Ovary (tissue), 9 donors: ENCODE measurements around the gene OLIG2. TPM values are rescaled to one million over a fixed set of nuclear protein-coding genes. Genes with fewer than 3 reads are reported as not detected.

ENCODE experiments used
- DNase-seq, 5 donors: peaks; one replicate each; pipeline ENCODE4 v3.0.0-alpha.2; 2019 to 2020
- H3K27ac ChIP-seq, 2 donors: fragments of 200-600 bp; one replicate each; pipeline versions ENCODE4 v1.5.1 to v1.8.0; 2019 to 2022
- H3K27me3 ChIP-seq: fragments of 200-600 bp; one replicate; pipeline ENCODE4 v1.8.0; 2022
- H3K36me3 ChIP-seq: fragments of 200-600 bp; sonication (generic); one replicate; pipeline ENCODE4 v1.5.1; 2019
- H3K4me1 ChIP-seq: one replicate; pipeline ENCODE4 v1.8.1; 2013; ENCODE audit warnings: mild to moderate bottlenecking, moderate library complexity; ENCODE audit not compliant: insufficient read depth
- H3K4me3 ChIP-seq: fragments of 200-600 bp; sonication (generic); one replicate; pipeline ENCODE4 v1.5.1; 2017
- H3K9me3 ChIP-seq, 2 donors: fragments of 200-600 bp in 1 of 2; sonication (generic) in 1 of 2; one replicate each; pipeline versions ENCODE4 v1.5.1 to v1.8.1; 2013 to 2019; ENCODE audit warnings: mild to moderate bottlenecking in 1 of 2, moderate library complexity in 1 of 2
- CTCF ChIP-seq, 3 donors: fragments of 450-650 bp in 2 of 3; fragments of 200-600 bp in 1 of 3; IDR thresholded peaks; one replicate each; pipeline versions ENCODE4 v1.5.1 to v1.8.0; 2016 to 2022; ENCODE audit warnings: antibody characterized with exemption in 3 of 3, mild to moderate bottlenecking in 1 of 3
- EP300 ChIP-seq: sonication (generic); formaldehyde crosslinking; IDR thresholded peaks from one replicate; pipeline ENCODE4 v1.6.1; 2017; ENCODE audit warnings: antibody characterized with exemption
- POLR2A ChIP-seq: fragments of 450-650 bp; IDR thresholded peaks from one replicate; pipeline ENCODE4 v1.6.1; 2017; ENCODE audit warnings: antibody characterized with exemption, mild to moderate bottlenecking, moderate library complexity
- WGBS, 3 donors: extraction: QIAGEN DNeasy Blood & Tissue Kit in 1 of 3; methylation state at CpG; one replicate each; pipeline versions ENCODE4 v1.1.5 to v1.1.7; 2013 to 2017; 5-methylcytosine and 5-hydroxymethylcytosine counted together
- intact Hi-C, 4 donors: fragments of 100-400 bp; cut with DNase I; formaldehyde crosslinking; loops; one replicate each; pipeline versions ENCODE4 v1.11.0 to v1.15.1; 2022 to 2023
- polyA plus RNA-seq, 2 donors: library from polyadenylated mRNA; stranded (reverse); fragments of 200-250 nt in 1 of 2; fragments of 350-450 nt in 1 of 2; fragmentation: Illumina TruSeq in 1 of 2; extraction: RNeasy Lipid Tissue Mini Kit (QIAGEN cat#74804) in 1 of 2; gene quantifications; one replicate each; pipeline ENCODE4 v1.2.3, GENCODE V29; 2013 to 2014
- total RNA-seq, 7 donors: library from RNA; depleted of rRNA in 2 of 7; stranded (reverse); fragments of >200 nt in 2 of 7; fragmentation: NEBNext Ultra II Directional in 3 of 7; extraction: Animal tissue kit (Norgen Biotek cat#: 25700) in 3 of 7; gene quantifications; one replicate each; pipeline versions ENCODE4 v1.1.0 to v1.2.4, GENCODE V29; 2016 to 2023
- donor health status: DM: no; HTN: no; CAD: no; lungs with moderate emphysema.
- donor health status: DM: no; HTN: no; CAD: no.
- donor health status: Bipolar disorder and iron deficiency.
- donor health status: DM: yes; HTN: yes; CAD: no.
- donor health status: DM: no; HTN: no; CAD: no.
- donor health status: DM: yes; HTN: yes; CAD: no.

Gene OLIG2
- total and polyA plus RNA-seq, 9 donors = not detected

DNA sequence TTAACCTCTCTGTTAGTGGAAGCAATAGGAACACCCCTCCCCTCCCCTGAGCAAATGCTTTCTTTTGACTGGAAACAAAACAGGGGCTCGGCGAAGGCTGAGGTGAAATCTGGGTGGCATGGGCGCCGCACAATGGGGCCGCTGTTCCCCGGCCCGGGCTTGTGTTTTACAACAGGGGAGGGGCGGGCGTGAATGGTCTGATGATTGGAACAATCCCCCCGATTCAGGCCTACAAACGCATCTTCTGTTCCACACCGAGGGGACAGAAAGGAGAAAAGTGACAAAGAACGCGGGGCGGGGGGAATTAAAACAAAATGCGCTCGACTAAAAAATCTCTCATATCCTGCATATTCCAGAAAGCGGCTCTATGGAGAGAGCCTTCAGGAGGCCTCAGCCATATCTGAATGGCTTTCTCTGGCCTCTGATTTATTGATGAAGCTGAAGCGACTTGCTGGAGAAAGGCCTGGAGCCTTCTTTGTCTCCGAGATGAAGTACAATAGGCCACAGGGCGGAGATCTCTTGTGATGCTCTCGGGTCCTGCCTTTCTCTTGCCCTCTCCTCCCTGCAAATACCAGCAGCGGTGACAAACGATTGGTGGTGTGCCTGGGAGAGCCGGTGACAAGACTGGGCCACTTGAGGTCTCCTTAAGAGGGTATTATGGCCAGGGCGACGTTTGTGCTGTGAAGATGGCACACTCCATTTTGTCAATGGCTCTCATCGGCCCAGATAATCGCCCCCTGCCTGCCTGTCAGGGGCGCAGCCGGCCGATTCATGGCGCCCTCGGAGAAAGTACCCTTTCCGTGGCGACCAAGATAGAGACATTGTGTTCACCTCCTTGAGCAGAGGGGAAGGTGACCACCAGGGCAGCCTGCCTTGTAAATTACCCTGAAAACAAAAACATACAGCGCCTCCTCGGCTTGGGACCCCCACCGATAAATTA lies 47.1 kb upstream of the OLIG2 start:
- no peak for TF ChIP-seq POLR2A
- TF ChIP-seq CTCF (IDR thresholded peaks at IDR 0.05) = no peak
- TF ChIP-seq EP300 = no peak
- 48 to 61% (median 51%) methylated on average over 38 to 39 of the region's 39 CpGs for WGBS, 3 donors
- H3K4me1 ChIP-seq = no peaks in the 10 kb centered on the region
- intact Hi-C loops = no loop called here
- no peak overlapping the region for H3K27ac ChIP-seq
- no peak overlapping the region for H3K4me3 ChIP-seq
- no peaks in the 10 kb centered on the region for H3K27me3 ChIP-seq
- no peaks in the 10 kb centered on the region for H3K36me3 ChIP-seq
- H3K9me3 ChIP-seq = no peaks in the 10 kb centered on the region
- no peak for DNase-seq

GRCh38 chr21:32979598-32980268 lies 46.0 kb upstream of the OLIG2 start:
- 65 to 80% (median 74%) methylated on average over 2 of the region's 2 CpGs for WGBS, 3 donors
- intact Hi-C loops = no loop called here
- no peak overlapping the region for H3K4me3 ChIP-seq
- H3K27me3 ChIP-seq = no peaks in the 10 kb centered on the region
- no peaks in the 10 kb centered on the region for H3K9me3 ChIP-seq
- H3K4me1 ChIP-seq = no peaks in the 10 kb centered on the region
- H3K27ac ChIP-seq = no peak overlapping the region
- no peak for DNase-seq
- H3K36me3 ChIP-seq = no peaks in the 10 kb centered on the region
- no peak for TF ChIP-seq POLR2A
- no peak for TF ChIP-seq CTCF (IDR thresholded peaks at IDR 0.05)
- no peak for TF ChIP-seq EP300

DNA sequence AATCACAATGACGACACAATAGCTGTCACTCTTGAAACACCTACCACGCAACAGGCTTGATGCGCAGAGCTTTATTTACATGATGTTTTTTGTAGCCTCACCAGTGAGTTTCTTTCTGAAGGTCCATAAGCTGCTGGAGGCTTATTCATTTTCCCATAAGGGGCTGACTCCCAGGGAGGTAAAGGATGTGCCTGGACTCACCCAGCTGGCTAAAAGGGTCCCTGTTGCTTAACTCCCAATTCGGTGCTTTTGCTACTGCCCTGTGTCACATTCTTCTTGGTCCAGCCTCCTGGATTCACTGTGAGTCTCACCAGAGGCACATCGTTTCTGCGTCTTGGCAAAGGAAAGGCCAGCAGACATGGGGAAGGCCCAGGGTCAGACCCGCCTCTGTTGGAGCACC lies 44.6 kb upstream of the OLIG2 start:
- no peak overlapping the region for H3K4me3 ChIP-seq
- no peaks in the 10 kb centered on the region for H3K9me3 ChIP-seq
- H3K27ac ChIP-seq = no peak overlapping the region
- 79 to 87% (median 80%) methylated on average over 7 of the region's 7 CpGs for WGBS, 3 donors
- H3K36me3 ChIP-seq = no peaks in the 10 kb centered on the region
- H3K4me1 ChIP-seq = no peaks in the 10 kb centered on the region
- no peaks in the 10 kb centered on the region for H3K27me3 ChIP-seq
- no peak for DNase-seq
- intact Hi-C loops = no loop called here
- TF ChIP-seq CTCF (IDR thresholded peaks at IDR 0.05) (no peak), EP300 (no peak), POLR2A (no peak)

DNA sequence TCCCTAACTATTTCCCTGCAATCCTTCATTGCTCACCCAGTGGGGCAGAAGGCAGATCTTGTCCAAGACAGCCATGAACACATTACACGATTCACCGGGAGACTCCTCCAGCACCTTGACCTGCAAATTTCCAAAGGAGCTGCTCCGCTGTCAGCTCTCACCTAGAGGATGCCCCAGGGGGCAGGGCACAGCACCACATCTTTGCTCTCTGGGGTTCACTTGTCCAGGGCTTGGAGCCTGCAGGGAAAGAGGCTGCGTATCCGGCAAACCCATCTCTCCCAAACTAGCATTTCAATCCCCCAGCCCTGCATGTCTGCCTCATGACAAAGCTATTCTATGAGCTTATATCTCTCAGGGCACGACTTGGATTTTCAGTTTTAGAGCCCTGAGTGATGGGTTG lies 35.1 kb upstream of the OLIG2 start:
- intact Hi-C loops = no loop called here

DNA sequence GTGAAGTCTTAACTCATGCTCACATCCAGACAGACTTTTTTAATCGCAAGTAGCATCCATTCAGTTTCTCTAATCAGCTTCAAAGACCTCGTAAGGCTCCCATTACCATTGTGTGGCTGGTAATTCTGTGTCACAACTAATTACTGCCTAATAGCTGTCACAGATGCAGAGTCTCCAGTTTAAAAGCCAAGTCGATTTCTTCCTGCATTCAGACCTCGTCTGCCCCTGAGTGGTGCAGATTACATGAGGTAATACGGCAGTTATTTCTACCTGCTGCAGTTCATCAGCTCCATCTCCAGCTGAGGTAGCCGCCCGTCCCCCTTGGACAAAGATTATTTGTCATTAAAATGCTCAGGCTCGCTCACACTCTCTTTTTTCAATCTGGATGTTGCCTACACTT lies 34.4 kb upstream of the OLIG2 start:
- intact Hi-C loops = no loop called here
- TF ChIP-seq CTCF (IDR thresholded peaks at IDR 0.05) (no peak), EP300 (no peak), POLR2A (no peak)
- Histone ChIP-seq H3K27me3 (no peaks in the 10 kb centered on the region), H3K4me1 (no peaks in the 10 kb centered on the region), H3K36me3 (no peaks in the 10 kb centered on the region), H3K27ac (no peak overlapping the region), H3K4me3 (no peak overlapping the region), H3K9me3 (no peaks in the 10 kb centered on the region)
- WGBS, 3 donors = 28 to 43% (median 34%) methylated on average over 8 of the region's 8 CpGs
- DNase-seq = no peak

More for the DNA sequence above, 35.1 kb upstream of the OLIG2 start:
- no peak for TF ChIP-seq EP300
- TF ChIP-seq POLR2A = no peak
- WGBS, 3 donors = 50 to 56% (median 56%) methylated on average over 6 of the region's 6 CpGs
- Histone ChIP-seq H3K4me3 (no peak overlapping the region), H3K9me3 (no peaks in the 10 kb centered on the region), H3K27ac (no peak overlapping the region), H3K27me3 (no peaks in the 10 kb centered on the region), H3K4me1 (no peaks in the 10 kb centered on the region), H3K36me3 (no peaks in the 10 kb centered on the region)
- no peak for DNase-seq
